Natural killer cell (primary cell): ENCODE results near the gene KRT76. TPM values are rescaled to one million over a fixed set of nuclear protein-coding genes. Genes with fewer than 3 reads are reported as not detected.

ENCODE experiments used
- ATAC-seq, 3 donors: fragments of 150-1000 bp in 2 of 3; fragments of 200-7000 bp in 1 of 3; cut with Tn5 transposase; 1 replicate in 1 of 3; 2 replicates in 2 of 3; pipeline ENCODE4 v1.10.0; 2021; ENCODE audit warnings: mild to moderate bottlenecking in 2 of 3, moderate library complexity in 2 of 3
- DNase-seq, 2 donors: peaks; one replicate each; pipeline versions ENCODE4 v3.0.0 to v3.0.0-alpha.2; 2013 to 2021; ENCODE audit warnings: mixed read lengths in 1 of 2
- H3K27ac ChIP-seq: one replicate; pipeline ENCODE4 v1.5.1; 2013; ENCODE audit warnings: mild to moderate bottlenecking, low read length
- H3K27me3 ChIP-seq: one replicate; pipeline ENCODE4 v1.6.1; 2013; ENCODE audit warnings: low read length; ENCODE audit not compliant: control insufficient read depth, insufficient read depth
- H3K36me3 ChIP-seq: one replicate; pipeline ENCODE4 v1.6.1; 2013; ENCODE audit warnings: low read length; ENCODE audit not compliant: control insufficient read depth, insufficient read depth
- H3K4me1 ChIP-seq: one replicate; pipeline ENCODE4 v1.6.1; 2013; ENCODE audit warnings: low read length; ENCODE audit not compliant: control insufficient read depth, insufficient read depth
- H3K4me3 ChIP-seq: one replicate; pipeline ENCODE4 v1.5.1; 2013; ENCODE audit warnings: low read length
- H3K9me3 ChIP-seq: one replicate; pipeline ENCODE4 v1.6.1; 2013; ENCODE audit warnings: low read length; ENCODE audit not compliant: control insufficient read depth, insufficient read depth
- H3K27ac Mint-ChIP-seq, 2 donors: one replicate each; pipeline ENCODE4 v1.8.0; 2022; ENCODE audit warnings: mild to moderate bottlenecking in 2 of 2, mixed read lengths in 2 of 2, moderate library complexity in 1 of 2
- H3K27me3 Mint-ChIP-seq, 2 donors: one replicate each; pipeline ENCODE4 v1.8.0; 2022; ENCODE audit warnings: low read depth in 2 of 2, mixed read lengths in 2 of 2
- H3K36me3 Mint-ChIP-seq: one replicate; pipeline ENCODE4 v1.8.0; 2022; ENCODE audit warnings: mixed read lengths
- H3K4me1 Mint-ChIP-seq, 2 donors: one replicate each; pipeline ENCODE4 v1.8.0; 2022; ENCODE audit warnings: mixed read lengths in 2 of 2
- H3K4me3 Mint-ChIP-seq: one replicate; pipeline ENCODE4 v1.8.0; 2022; ENCODE audit warnings: mild to moderate bottlenecking, moderate library complexity, mixed read lengths
- H3K9me3 Mint-ChIP-seq, 2 donors: one replicate each; pipeline ENCODE4 v1.8.0; 2022; ENCODE audit warnings: mixed read lengths in 2 of 2
- WGBS: methylation state at CpG from one replicate; pipeline ENCODE4 v1.1.7; 2013; ENCODE audit warnings: missing lambda C conversion rate; ENCODE audit not compliant: insufficient coverage; 5-methylcytosine and 5-hydroxymethylcytosine counted together
- intact Hi-C: fragments of 100-400 bp; cut with micrococcal nuclease; formaldehyde crosslinking; loops from one replicate; pipeline ENCODE4 v1.14.2; 2022
- total RNA-seq, 4 donors: library from RNA; stranded (reverse); fragments of 120-200 nt in 1 of 4; gene quantifications; one replicate each; pipeline versions ENCODE4 v1.2.3 to v1.2.4, GENCODE V29; 2013 to 2022
- TF ChIP-seq, protein P1 (sequence below): fragments of 200-600 bp; IDR thresholded peaks from one replicate; pipeline ENCODE4 v1.8.0; 2022; ENCODE audit warnings: antibody characterized with exemption

Gene KRT76
- total RNA-seq, 3 donors from 2014 or later (not counting 1 experiment from before 2014, with no cell fraction given), result not detected

DNA sequence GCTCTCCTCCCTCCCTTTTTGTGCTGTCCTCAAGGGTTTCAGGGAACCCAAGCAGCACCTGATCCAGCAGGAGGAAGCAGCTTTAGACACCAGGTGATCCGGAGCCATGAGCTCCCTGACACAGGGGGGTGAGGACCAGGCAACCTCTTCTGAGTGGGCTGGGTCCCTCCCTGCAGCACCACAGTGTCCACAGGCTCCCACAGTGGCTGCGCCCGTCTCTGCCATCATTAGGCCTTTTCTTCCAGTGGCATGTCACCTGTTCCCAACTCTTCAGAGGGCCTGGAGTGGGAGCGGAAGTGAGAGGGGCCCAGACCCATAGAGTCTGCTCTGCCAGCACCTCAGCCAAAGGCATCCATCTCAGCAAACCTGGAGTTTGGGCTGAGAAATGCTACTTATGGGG lies 421 bp upstream of the KRT76 start:
- Mint-ChIP-seq H3K27me3 (peaks cover 15 to 21% of the 10 kb centered on the region in 2 donors), H3K36me3 (no peaks in the 10 kb centered on the region), H3K27ac (no peak overlapping the region), H3K9me3 (no peaks in the 10 kb centered on the region), H3K4me1 (peaks cover 0 to 4% of the 10 kb centered on the region in 2 donors), H3K4me3 (no peak overlapping the region)
- Histone ChIP-seq H3K4me3 (no peak overlapping the region), H3K4me1 (no peaks in the 10 kb centered on the region), H3K27me3 (peaks cover 2% of the 10 kb centered on the region), H3K9me3 (no peaks in the 10 kb centered on the region), H3K36me3 (no peaks in the 10 kb centered on the region), H3K27ac (no peak overlapping the region)
- 88% methylated on average over 4 of the region's 4 CpGs for WGBS
- intact Hi-C loops, result no loop called here
- ATAC-seq, result no peak
- TF ChIP-seq, protein P1, sequence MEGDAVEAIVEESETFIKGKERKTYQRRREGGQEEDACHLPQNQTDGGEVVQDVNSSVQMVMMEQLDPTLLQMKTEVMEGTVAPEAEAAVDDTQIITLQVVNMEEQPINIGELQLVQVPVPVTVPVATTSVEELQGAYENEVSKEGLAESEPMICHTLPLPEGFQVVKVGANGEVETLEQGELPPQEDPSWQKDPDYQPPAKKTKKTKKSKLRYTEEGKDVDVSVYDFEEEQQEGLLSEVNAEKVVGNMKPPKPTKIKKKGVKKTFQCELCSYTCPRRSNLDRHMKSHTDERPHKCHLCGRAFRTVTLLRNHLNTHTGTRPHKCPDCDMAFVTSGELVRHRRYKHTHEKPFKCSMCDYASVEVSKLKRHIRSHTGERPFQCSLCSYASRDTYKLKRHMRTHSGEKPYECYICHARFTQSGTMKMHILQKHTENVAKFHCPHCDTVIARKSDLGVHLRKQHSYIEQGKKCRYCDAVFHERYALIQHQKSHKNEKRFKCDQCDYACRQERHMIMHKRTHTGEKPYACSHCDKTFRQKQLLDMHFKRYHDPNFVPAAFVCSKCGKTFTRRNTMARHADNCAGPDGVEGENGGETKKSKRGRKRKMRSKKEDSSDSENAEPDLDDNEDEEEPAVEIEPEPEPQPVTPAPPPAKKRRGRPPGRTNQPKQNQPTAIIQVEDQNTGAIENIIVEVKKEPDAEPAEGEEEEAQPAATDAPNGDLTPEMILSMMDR, result no peak
- no peak for DNase-seq

DNA sequence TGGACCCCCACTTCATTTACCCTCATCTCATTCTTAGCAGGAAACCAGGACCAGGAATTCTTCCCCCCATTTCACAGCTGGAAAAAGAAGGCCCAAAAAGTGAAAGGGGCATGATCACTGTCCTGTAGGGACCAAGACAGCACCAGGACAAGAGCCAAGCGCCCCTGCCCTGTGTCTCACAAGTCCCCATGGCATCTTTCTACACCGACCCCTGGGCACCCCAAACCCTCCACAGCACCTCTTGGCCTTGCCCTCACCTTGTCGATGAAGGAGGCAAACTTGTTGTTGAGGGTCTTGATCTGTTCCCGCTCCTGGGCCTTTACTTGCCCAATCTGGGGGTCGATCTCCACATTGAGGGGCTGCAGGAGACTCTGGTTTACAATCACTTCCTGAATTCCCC lies 710 bp downstream of the KRT76 start:
- no peaks in the 10 kb centered on the region for H3K36me3 Mint-ChIP-seq
- WGBS, result 76% methylated on average over 5 of the region's 5 CpGs
- ATAC-seq, result no peak

DNA sequence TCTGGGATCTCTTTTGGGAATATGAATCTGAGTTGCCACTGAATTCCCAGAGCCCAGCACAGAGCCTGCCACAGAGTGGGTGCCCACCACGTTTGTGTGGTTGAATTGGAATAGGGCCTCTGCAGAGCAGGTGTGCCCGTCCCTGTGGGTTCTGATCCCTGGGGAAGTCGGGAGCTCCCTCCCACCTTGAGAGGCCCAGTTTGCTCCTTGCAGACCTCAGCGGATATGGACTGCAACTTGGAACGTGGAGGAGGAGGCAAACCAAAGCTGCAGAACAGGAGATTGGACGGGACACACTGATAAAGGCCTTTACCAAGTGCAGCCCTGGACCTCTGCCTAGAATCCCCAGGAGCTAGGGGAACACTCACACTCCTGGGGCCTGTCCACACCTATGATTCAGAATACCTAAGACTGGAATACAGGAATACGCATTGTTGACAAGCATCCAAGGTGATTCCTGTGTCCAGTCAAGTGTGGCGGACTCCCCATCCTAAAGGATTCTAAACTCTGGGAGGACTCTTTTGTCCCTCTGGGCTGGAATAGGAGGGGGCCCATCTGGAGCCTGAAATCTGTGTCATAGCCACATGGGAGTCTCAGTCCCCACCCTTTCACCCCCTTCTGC lies 2.4 kb downstream of the KRT76 start:
- H3K27ac Mint-ChIP-seq, result no peak overlapping the region
- Histone ChIP-seq H3K9me3 (no peaks in the 10 kb centered on the region), H3K4me3 (no peak overlapping the region), H3K4me1 (no peaks in the 10 kb centered on the region), H3K27me3 (peaks cover 2% of the 10 kb centered on the region), H3K27ac (no peak overlapping the region), H3K36me3 (no peaks in the 10 kb centered on the region)
- H3K4me1 Mint-ChIP-seq, result peaks cover 0 to 4% of the 10 kb centered on the region in 2 donors
- no peak for DNase-seq
- no peaks in the 10 kb centered on the region for H3K36me3 Mint-ChIP-seq
- intact Hi-C loops, result no loop called here
- no peak overlapping the region for H3K4me3 Mint-ChIP-seq
- WGBS, result 80% methylated on average over 8 of the region's 8 CpGs
- H3K27me3 Mint-ChIP-seq, result peaks cover 16 to 24% of the 10 kb centered on the region in 2 donors
- ATAC-seq, result no peak
- TF ChIP-seq, protein P1, result no peak
- H3K9me3 Mint-ChIP-seq, result no peaks in the 10 kb centered on the region

More for the DNA sequence above, 710 bp downstream of the KRT76 start:
- H3K4me3 Mint-ChIP-seq, result no peak overlapping the region
- Histone ChIP-seq H3K4me3 (no peak overlapping the region), H3K9me3 (no peaks in the 10 kb centered on the region), H3K27ac (no peak overlapping the region), H3K27me3 (peaks cover 2% of the 10 kb centered on the region), H3K4me1 (no peaks in the 10 kb centered on the region), H3K36me3 (no peaks in the 10 kb centered on the region)
- H3K9me3 Mint-ChIP-seq, result no peaks in the 10 kb centered on the region
- intact Hi-C loops, result no loop called here
- TF ChIP-seq, protein P1, result no peak
- H3K27me3 Mint-ChIP-seq, result peaks cover 15 to 27% of the 10 kb centered on the region in 2 donors
- H3K27ac Mint-ChIP-seq, result no peak overlapping the region
- peaks cover 0 to 4% of the 10 kb centered on the region in 2 donors for H3K4me1 Mint-ChIP-seq
- no peak for DNase-seq

DNA sequence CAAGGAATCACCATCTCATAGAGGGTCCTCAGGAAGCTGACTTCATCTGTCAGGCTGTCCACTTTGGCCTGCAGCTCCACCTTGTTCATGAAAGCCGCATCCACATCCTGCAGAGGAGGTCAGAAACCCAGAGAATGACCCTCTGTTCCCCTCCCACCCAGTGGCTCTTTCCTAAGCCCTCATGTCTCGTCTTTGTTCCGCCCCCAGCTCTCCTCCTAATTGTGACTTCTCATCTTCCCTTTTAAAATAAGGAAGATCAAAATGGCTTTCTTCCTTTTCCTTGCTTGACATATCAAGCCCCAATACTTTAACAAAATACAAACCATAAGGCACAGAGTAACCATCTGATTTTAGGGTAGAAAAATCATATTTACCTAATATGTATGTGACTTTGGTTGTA lies 4.4 kb downstream of the KRT76 start:
- Histone ChIP-seq H3K36me3 (no peaks in the 10 kb centered on the region), H3K4me3 (no peak overlapping the region), H3K27me3 (no peaks in the 10 kb centered on the region), H3K4me1 (no peaks in the 10 kb centered on the region), H3K9me3 (no peaks in the 10 kb centered on the region), H3K27ac (no peak overlapping the region)
- no peak for DNase-seq
- no peaks in the 10 kb centered on the region for H3K9me3 Mint-ChIP-seq
- TF ChIP-seq, protein P1, result no peak
- no peaks in the 10 kb centered on the region for H3K36me3 Mint-ChIP-seq
- H3K27ac Mint-ChIP-seq, result no peak overlapping the region
- H3K4me3 Mint-ChIP-seq, result no peak overlapping the region
- ATAC-seq, result no peak
- H3K4me1 Mint-ChIP-seq, result peaks cover 0 to 4% of the 10 kb centered on the region in 2 donors
- intact Hi-C loops, result no loop called here
- 77% methylated on average over 3 of the region's 3 CpGs for WGBS
- H3K27me3 Mint-ChIP-seq, result peaks cover 11 to 14% of the 10 kb centered on the region in 2 donors
